HFF-Myc (cell line): Measurements from ENCODE around the gene JADE3.
A peak's percentile ranks its signal among the peaks of the same experiment; 100 is the strongest.
"Not testable (repeated sequence)": the region's sequence is repeated elsewhere in the genome, so short reads cannot be mapped to it uniquely, and the experiment has no call there.

Source experiments
- DNase-seq: peaks from one replicate; pipeline ENCODE4 v3.0.0-alpha.2; 2011; ENCODE audit warnings: low read depth; ENCODE audit errors: extremely low read depth
- H3K4me3 ChIP-seq: replicated peaks from 2 replicates; pipeline ENCODE4 v1.5.1; 2011; ENCODE audit warnings: low read depth, mild to moderate bottlenecking, control low read depth, low read length
- CTCF ChIP-seq: IDR thresholded peaks from 2 replicates; pipeline ENCODE4 v1.5.1; 2012; ENCODE audit warnings: mild to moderate bottlenecking, low read depth, low read length, control low read depth; ENCODE audit errors: missing control alignments

The JADE3 gene

GRCh38 chrX:46953597-46953996, 41.4 kb downstream of the JADE3 start:
- no peak for TF ChIP-seq CTCF
- no peak overlapping the region for H3K4me3 ChIP-seq
- no peak for DNase-seq

GRCh38 chrX:46954716-46955115, 42.5 kb downstream of the JADE3 start:
- no peak for DNase-seq
- no peak for TF ChIP-seq CTCF
- no peak overlapping the region for H3K4me3 ChIP-seq

GRCh38 chrX:46956589-46956988, 44.4 kb downstream of the JADE3 start:
- H3K4me3 ChIP-seq, DNase-seq: not testable (repeated sequence)

GRCh38 chrX:46957297-46957696, 45.1 kb downstream of the JADE3 start:
- no peak overlapping the region for H3K4me3 ChIP-seq
- peak; percentile 37 for DNase-seq
- TF ChIP-seq CTCF, result no peak

- no peak for TF ChIP-seq CTCF
- H3K4me3 ChIP-seq, result no peak overlapping the region
These were observed 46.9 kb downstream of the JADE3 start for GRCh38 chrX:46959101-46959500.

GRCh38 chrX:46959985-46960700, 47.9 kb downstream of the JADE3 start:
- no peak for TF ChIP-seq CTCF
- H3K4me3 ChIP-seq, result no peak overlapping the region
- no peak for DNase-seq

More at GRCh38 chrX:46959101-46959500, 46.9 kb downstream of the JADE3 start:
- no peak for DNase-seq

GRCh38 chrX:46961097-46961496, 48.9 kb downstream of the JADE3 start:
- TF ChIP-seq CTCF, result no peak
- no peak overlapping the region for H3K4me3 ChIP-seq
- no peak for DNase-seq
